D721Med (cell line): ENCODE results near the gene DDX60.

Experiments
- DNase-seq: peaks from one replicate; pipeline ENCODE4 v3.0.0; 2011; ENCODE audit warnings: low spot score; ENCODE audit not compliant: insufficient read length
- FAIRE-seq: peaks from 2 replicates; lab custom pipeline; 2011; peaks lifted over from hg19 to GRCh38; lab: Jason Lieb, UNC
- TF ChIP-seq, protein P1 (sequence below): IDR thresholded peaks from 2 replicates; pipeline ENCODE4 v1.5.1; 2012; ENCODE audit warnings: mild to moderate bottlenecking, control low read depth; ENCODE audit not compliant: insufficient read depth; ENCODE audit errors: missing control alignments

DDX60 gene

DNA sequence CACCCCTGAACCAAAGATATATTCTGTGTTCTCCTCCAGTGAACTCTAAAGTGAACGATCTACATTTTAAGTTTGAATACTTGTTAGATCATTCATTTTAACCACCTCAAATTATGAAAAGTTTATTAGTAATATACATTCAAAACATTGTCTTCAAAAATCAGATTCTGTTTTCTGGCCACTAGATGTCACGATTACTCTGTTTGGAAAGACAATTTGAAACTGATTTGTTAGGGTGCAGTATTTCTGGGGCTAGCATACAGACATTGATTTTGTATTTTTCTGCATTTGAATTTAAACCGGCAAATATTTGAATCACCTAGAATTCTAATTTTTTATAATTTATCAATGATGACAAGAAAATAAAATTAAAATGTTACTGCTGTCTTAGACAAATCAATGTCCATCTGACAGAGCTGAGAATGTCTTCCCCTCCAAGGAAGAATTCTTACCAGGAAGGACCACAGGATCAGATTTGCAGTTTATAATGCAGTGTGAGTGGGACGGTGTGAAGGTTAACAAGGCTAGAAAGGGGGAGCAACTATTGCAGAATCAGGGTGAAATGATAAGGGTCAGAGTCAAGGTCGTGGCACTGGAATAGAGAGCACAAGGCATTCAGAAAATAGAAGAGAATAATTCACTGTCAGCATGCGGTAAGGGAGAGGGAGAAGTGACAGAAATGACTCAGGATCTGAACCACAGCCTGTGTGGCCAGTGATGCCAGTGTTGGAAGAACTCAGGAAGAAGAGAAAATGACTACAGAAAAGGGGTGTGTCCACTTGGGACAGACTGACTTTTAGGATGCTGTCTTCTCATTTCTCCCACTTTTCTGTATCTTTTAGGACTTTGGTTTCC, 134.6 kb downstream of the DDX60 start:
- TF ChIP-seq, protein P1, sequence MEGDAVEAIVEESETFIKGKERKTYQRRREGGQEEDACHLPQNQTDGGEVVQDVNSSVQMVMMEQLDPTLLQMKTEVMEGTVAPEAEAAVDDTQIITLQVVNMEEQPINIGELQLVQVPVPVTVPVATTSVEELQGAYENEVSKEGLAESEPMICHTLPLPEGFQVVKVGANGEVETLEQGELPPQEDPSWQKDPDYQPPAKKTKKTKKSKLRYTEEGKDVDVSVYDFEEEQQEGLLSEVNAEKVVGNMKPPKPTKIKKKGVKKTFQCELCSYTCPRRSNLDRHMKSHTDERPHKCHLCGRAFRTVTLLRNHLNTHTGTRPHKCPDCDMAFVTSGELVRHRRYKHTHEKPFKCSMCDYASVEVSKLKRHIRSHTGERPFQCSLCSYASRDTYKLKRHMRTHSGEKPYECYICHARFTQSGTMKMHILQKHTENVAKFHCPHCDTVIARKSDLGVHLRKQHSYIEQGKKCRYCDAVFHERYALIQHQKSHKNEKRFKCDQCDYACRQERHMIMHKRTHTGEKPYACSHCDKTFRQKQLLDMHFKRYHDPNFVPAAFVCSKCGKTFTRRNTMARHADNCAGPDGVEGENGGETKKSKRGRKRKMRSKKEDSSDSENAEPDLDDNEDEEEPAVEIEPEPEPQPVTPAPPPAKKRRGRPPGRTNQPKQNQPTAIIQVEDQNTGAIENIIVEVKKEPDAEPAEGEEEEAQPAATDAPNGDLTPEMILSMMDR, result peak; percentile 60
- FAIRE-seq (peak; percentile 80), DNase-seq (no peak)

DNA sequence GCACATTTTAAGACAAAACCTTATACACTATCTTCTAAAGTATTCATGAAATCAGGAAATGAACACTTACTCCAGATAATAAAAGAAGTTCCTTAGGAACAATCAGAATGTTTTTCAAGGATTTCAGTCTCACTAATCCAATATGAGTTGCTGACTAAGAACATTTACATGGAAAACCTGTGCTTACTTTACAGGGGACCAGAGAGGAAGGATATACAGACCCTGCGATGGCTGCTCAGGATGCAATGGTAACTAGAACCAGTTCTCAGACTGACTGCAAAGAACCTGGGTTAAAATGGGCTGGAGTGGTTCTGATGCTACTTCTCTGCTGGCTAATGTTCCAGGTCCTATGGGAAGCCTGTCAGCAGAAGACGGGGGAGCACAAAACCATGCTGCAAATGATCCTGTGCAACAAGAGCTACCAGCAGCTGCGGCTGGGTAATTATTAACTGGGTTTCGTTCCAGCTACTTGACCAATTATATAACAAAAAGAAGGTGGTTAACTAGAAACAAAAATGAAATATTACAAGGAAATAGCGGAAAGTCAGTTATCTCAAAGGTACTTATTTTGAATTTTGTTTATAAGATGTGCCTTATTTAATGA, 140.9 kb downstream of the DDX60 start:
- FAIRE-seq (no peak), DNase-seq (no peak)
- TF ChIP-seq, protein P1, result no peak

DNA sequence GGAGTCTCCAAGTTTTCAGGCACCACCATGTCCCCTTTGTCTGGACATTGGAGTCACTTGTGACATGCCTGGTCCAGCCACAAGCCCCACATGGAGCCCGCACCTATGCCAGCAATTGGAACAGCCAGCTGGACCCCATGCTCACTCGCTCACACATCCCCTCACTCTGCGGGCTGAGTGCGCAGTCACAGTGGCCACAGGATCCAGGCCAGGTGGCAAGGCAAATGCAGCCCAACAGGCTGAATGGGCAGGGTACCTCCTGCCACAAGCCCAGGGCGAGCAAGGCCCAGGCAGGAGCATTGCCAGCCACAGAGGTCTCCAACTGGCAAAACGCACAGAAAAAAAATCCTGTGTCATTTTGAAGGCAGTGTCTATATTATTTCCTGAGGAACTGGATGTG, 144.2 kb downstream of the DDX60 start:
- FAIRE-seq (no peak), DNase-seq (no peak)
- TF ChIP-seq, protein P1, result no peak

DNA sequence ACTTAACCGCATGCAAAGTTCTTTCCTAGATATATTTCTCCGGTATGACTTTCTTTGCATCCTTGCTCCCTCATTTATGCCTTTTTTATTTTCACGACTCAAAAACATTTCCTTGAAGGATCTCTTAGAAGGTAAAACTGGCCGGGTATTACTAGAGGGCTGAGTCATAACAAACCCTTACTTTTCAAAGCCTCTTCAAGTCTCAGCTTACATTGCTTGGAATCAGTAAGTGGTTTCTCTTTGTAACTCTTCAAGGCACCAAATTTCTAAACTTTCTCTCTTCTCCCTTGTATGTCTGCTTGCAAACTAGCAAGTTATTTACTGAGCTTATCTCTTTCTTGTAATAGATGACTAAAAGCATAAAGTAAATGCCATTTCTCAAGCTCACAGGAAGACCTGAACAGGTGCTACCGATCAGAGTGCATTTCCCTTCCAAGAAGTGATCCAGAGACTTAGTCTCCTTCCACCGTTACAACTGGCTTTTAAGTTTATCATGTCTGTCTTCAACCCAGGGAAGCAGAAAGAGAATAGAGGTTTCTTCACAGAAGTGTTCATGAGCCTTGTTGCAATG, 150.8 kb downstream of the DDX60 start:
- TF ChIP-seq, protein P1, result no peak
- DNase-seq (no peak), FAIRE-seq (no peak)
